Measurements from ENCODE around the gene SLBP. TPM values are rescaled to one million over a fixed set of nuclear protein-coding genes. Genes with fewer than 3 reads are reported as not detected.

Gene SLBP
- polyA plus RNA-seq, 1 donor = 42.9 TPM

GRCh38 chr4:1718095-1718850 is 6.2 kb upstream of the SLBP start:
- no peak for DNase-seq
- no CpG with 5 or more reads among the region's 31 CpGs for WGBS (ENCODE audit: insufficient coverage, low lambda C conversion rate)
- Histone ChIP-seq H3K36me3 (ENCODE audit: control insufficient read depth, insufficient read depth, low read length) (peaks cover 31% of the 10 kb centered on the region), H3K4me1 (ENCODE audit: control insufficient read depth, insufficient read depth, low read length) (peaks cover 30% of the 10 kb centered on the region), H3K27ac (ENCODE audit: low read length) (no peak overlapping the region), H3K27me3 (ENCODE audit: control insufficient read depth, insufficient read depth, low read length) (no peaks in the 10 kb centered on the region), H3K9me3 (ENCODE audit: control insufficient read depth, low read depth, low read length) (no peaks in the 10 kb centered on the region), H3K4me3 (ENCODE audit: low read length) (no peak overlapping the region)

GRCh38 chr4:1717129-1718094 is 5.3 kb upstream of the SLBP start:
- Histone ChIP-seq H3K36me3 (ENCODE audit: control insufficient read depth, insufficient read depth, low read length) (peaks cover 31% of the 10 kb centered on the region), H3K27me3 (ENCODE audit: control insufficient read depth, insufficient read depth, low read length) (no peaks in the 10 kb centered on the region), H3K9me3 (ENCODE audit: control insufficient read depth, low read depth, low read length) (no peaks in the 10 kb centered on the region), H3K27ac (ENCODE audit: low read length) (no peak overlapping the region), H3K4me3 (ENCODE audit: low read length) (no peak overlapping the region), H3K4me1 (ENCODE audit: control insufficient read depth, insufficient read depth, low read length) (peaks cover 23% of the 10 kb centered on the region)
- no CpG with 5 or more reads among the region's 32 CpGs for WGBS (ENCODE audit: insufficient coverage, low lambda C conversion rate)
- DNase-seq = no peak

GRCh38 chr4:1716065-1716945 is 4.2 kb upstream of the SLBP start:
- Histone ChIP-seq H3K4me3 (ENCODE audit: low read length) (no peak overlapping the region), H3K36me3 (ENCODE audit: control insufficient read depth, insufficient read depth, low read length) (peaks cover 31% of the 10 kb centered on the region), H3K27me3 (ENCODE audit: control insufficient read depth, insufficient read depth, low read length) (no peaks in the 10 kb centered on the region), H3K4me1 (ENCODE audit: control insufficient read depth, insufficient read depth, low read length) (peaks cover 17% of the 10 kb centered on the region), H3K9me3 (ENCODE audit: control insufficient read depth, low read depth, low read length) (no peaks in the 10 kb centered on the region), H3K27ac (ENCODE audit: low read length) (no peak overlapping the region)
- no CpG with 5 or more reads among the region's 15 CpGs for WGBS (ENCODE audit: insufficient coverage, low lambda C conversion rate)
- no peak for DNase-seq

GRCh38 chr4:1715002-1715758 is 3.1 kb upstream of the SLBP start:
- Histone ChIP-seq H3K4me1 (ENCODE audit: control insufficient read depth, insufficient read depth, low read length) (peaks cover 24% of the 10 kb centered on the region), H3K27me3 (ENCODE audit: control insufficient read depth, insufficient read depth, low read length) (no peaks in the 10 kb centered on the region), H3K9me3 (ENCODE audit: control insufficient read depth, low read depth, low read length) (no peaks in the 10 kb centered on the region), H3K4me3 (ENCODE audit: low read length) (no peak overlapping the region), H3K36me3 (ENCODE audit: control insufficient read depth, insufficient read depth, low read length) (peaks cover 34% of the 10 kb centered on the region), H3K27ac (ENCODE audit: low read length) (peak overlapping the region; percentile 15)
- no peak for DNase-seq
- WGBS (ENCODE audit: insufficient coverage, low lambda C conversion rate) = no CpG with 5 or more reads among the region's 16 CpGs

- no CpG with 5 or more reads among the region's 9 CpGs for WGBS (ENCODE audit: insufficient coverage, low lambda C conversion rate)
- Histone ChIP-seq H3K4me3 (ENCODE audit: low read length) (no peak overlapping the region), H3K27me3 (ENCODE audit: control insufficient read depth, insufficient read depth, low read length) (no peaks in the 10 kb centered on the region), H3K9me3 (ENCODE audit: control insufficient read depth, low read depth, low read length) (no peaks in the 10 kb centered on the region), H3K27ac (ENCODE audit: low read length) (no peak overlapping the region), H3K36me3 (ENCODE audit: control insufficient read depth, insufficient read depth, low read length) (peaks cover 37% of the 10 kb centered on the region), H3K4me1 (ENCODE audit: control insufficient read depth, insufficient read depth, low read length) (peaks cover 20% of the 10 kb centered on the region)
- no peak for DNase-seq
These were observed 2.3 kb upstream of the SLBP start for GRCh38 chr4:1714303-1715001.

GRCh38 chr4:1713003-1713851 is 1.1 kb upstream of the SLBP start:
- peaks cover 30% of the 10 kb centered on the region for H3K36me3 ChIP-seq (ENCODE audit: control insufficient read depth, insufficient read depth, low read length)
- peak overlapping the region; percentile 75 for H3K4me3 ChIP-seq (ENCODE audit: low read length)
- WGBS (ENCODE audit: insufficient coverage, low lambda C conversion rate) = no CpG with 5 or more reads among the region's 35 CpGs
- peaks cover 26% of the 10 kb centered on the region for H3K4me1 ChIP-seq (ENCODE audit: control insufficient read depth, insufficient read depth, low read length)
- no peaks in the 10 kb centered on the region for H3K9me3 ChIP-seq (ENCODE audit: control insufficient read depth, low read depth, low read length)
- DNase-seq = no peak
- H3K27me3 ChIP-seq (ENCODE audit: control insufficient read depth, insufficient read depth, low read length) = no peaks in the 10 kb centered on the region
- peak overlapping the region; percentile 69 for H3K27ac ChIP-seq (ENCODE audit: low read length)

GRCh38 chr4:1711571-1712215 is 426 bp downstream of the SLBP start:
- Histone ChIP-seq H3K4me3 (ENCODE audit: low read length) (peak overlapping the region; percentile 54), H3K27ac (ENCODE audit: low read length) (peak overlapping the region; percentile 64), H3K27me3 (ENCODE audit: control insufficient read depth, insufficient read depth, low read length) (no peaks in the 10 kb centered on the region), H3K4me1 (ENCODE audit: control insufficient read depth, insufficient read depth, low read length) (peaks cover 26% of the 10 kb centered on the region), H3K36me3 (ENCODE audit: control insufficient read depth, insufficient read depth, low read length) (peaks cover 15% of the 10 kb centered on the region), H3K9me3 (ENCODE audit: control insufficient read depth, low read depth, low read length) (no peaks in the 10 kb centered on the region)
- WGBS (ENCODE audit: insufficient coverage, low lambda C conversion rate) = no CpG with 5 or more reads among the region's 85 CpGs
- peak in 1 of 2 donors; percentile 71 for DNase-seq

- H3K4me3 ChIP-seq (ENCODE audit: low read length) = peak overlapping the region; percentile 54
- whole genome bisulfite sequencing (ENCODE audit: insufficient coverage, low lambda C conversion rate) = 20% methylated on average over 1 of the region's 22 CpGs
- H3K27ac ChIP-seq (ENCODE audit: low read length) = peak overlapping the region; percentile 64
- no peaks in the 10 kb centered on the region for H3K27me3 ChIP-seq (ENCODE audit: control insufficient read depth, insufficient read depth, low read length)
- peaks cover 26% of the 10 kb centered on the region for H3K4me1 ChIP-seq (ENCODE audit: control insufficient read depth, insufficient read depth, low read length)
- H3K36me3 ChIP-seq (ENCODE audit: control insufficient read depth, insufficient read depth, low read length) = peaks cover 15% of the 10 kb centered on the region
- DNase-seq = no peak
- H3K9me3 ChIP-seq (ENCODE audit: control insufficient read depth, low read depth, low read length) = no peaks in the 10 kb centered on the region
These were observed 1.0 kb downstream of the SLBP start for GRCh38 chr4:1711055-1711570.

Data from large intestine (tissue), 3 donors.